H9 (cell line): Measurements from ENCODE around the gene LETM1. TPM values are rescaled to one million over a fixed set of nuclear protein-coding genes. Genes with fewer than 3 reads are reported as not detected.

Experiments
- DNase-seq: peaks from one replicate; pipeline ENCODE4 v3.0.0-alpha.2; 2017
- H2AFZ ChIP-seq: one replicate; pipeline ENCODE4 v1.6.1; 2013; ENCODE audit warnings: mild to moderate bottlenecking, low read length, control low read depth, moderate library complexity
- H2AK5ac ChIP-seq: 2 replicates; pipeline ENCODE4 v1.6.1; 2013; ENCODE audit warnings: low read length, control low read depth, mixed read lengths; ENCODE audit not compliant: insufficient read length
- H2BK120ac ChIP-seq: one replicate; pipeline ENCODE4 v1.6.1; 2013; ENCODE audit warnings: low read depth, mild to moderate bottlenecking, low read length, control low read depth, inconsistent platforms; ENCODE audit not compliant: poor library complexity, severe bottlenecking
- H2BK12ac ChIP-seq: 2 replicates; pipeline ENCODE4 v1.6.1; 2013; ENCODE audit warnings: low read length, control low read depth, mixed read lengths, low read depth; ENCODE audit not compliant: insufficient read length
- H2BK15ac ChIP-seq: 2 replicates; pipeline ENCODE4 v1.6.1; 2013; ENCODE audit warnings: low read depth, low read length, control low read depth
- H2BK20ac ChIP-seq: one replicate; pipeline ENCODE4 v1.6.1; 2013; ENCODE audit warnings: low read depth, mild to moderate bottlenecking, low read length, control low read depth, inconsistent platforms; ENCODE audit not compliant: poor library complexity, severe bottlenecking
- H2BK5ac ChIP-seq: 2 replicates; pipeline ENCODE4 v1.6.1; 2013; ENCODE audit warnings: low read length, control low read depth, mixed read lengths; ENCODE audit not compliant: insufficient read length
- H3K14ac ChIP-seq: 2 replicates; pipeline ENCODE4 v1.6.1; 2013; ENCODE audit warnings: low read length, control low read depth; ENCODE audit not compliant: insufficient read depth
- H3K18ac ChIP-seq: 2 replicates; pipeline ENCODE4 v1.6.1; 2013; ENCODE audit warnings: low read depth, mild to moderate bottlenecking, mixed read lengths, low read length, control low read depth; ENCODE audit not compliant: insufficient read length
- H3K23ac ChIP-seq: 2 replicates; pipeline ENCODE4 v1.6.1; 2013; ENCODE audit warnings: low read length, control low read depth, mixed read lengths, low read depth; ENCODE audit not compliant: insufficient read length
- H3K23me2 ChIP-seq: 2 replicates; pipeline ENCODE4 v1.6.1; 2013; ENCODE audit warnings: low read depth, mild to moderate bottlenecking, mixed read lengths, low read length, control low read depth; ENCODE audit not compliant: insufficient read length, poor library complexity, severe bottlenecking
- H3K27ac ChIP-seq: 2 replicates; pipeline ENCODE4 v1.5.1; 2013; ENCODE audit warnings: low read length, control low read depth, mixed read lengths, low read depth; ENCODE audit not compliant: insufficient read length
- H3K27me3 ChIP-seq: 2 replicates; pipeline ENCODE4 v1.6.1; 2013; ENCODE audit warnings: low read length, control low read depth, inconsistent platforms; ENCODE audit not compliant: insufficient read depth
- H3K4ac ChIP-seq: 2 replicates; pipeline ENCODE4 v1.6.1; 2013; ENCODE audit warnings: low read depth, mild to moderate bottlenecking, control low read depth, inconsistent platforms, low read length, moderate library complexity
- H3K4me1 ChIP-seq: 2 replicates; pipeline ENCODE4 v1.6.1; 2013; ENCODE audit warnings: low read length, control low read depth, inconsistent platforms; ENCODE audit not compliant: insufficient read depth
- H3K4me2 ChIP-seq: 2 replicates; pipeline ENCODE4 v1.6.1; 2013; ENCODE audit warnings: low read length, control low read depth, mixed read lengths; ENCODE audit not compliant: insufficient read length, insufficient read depth
- H3K56ac ChIP-seq: 2 replicates; pipeline ENCODE4 v1.6.1; 2013; ENCODE audit warnings: low read depth, mild to moderate bottlenecking, mixed read lengths, low read length, control low read depth; ENCODE audit not compliant: insufficient read length
- H3K79me1 ChIP-seq: 2 replicates; pipeline ENCODE4 v1.6.1; 2013; ENCODE audit warnings: low read depth, mild to moderate bottlenecking, moderate library complexity, low read length, control low read depth, inconsistent platforms; ENCODE audit not compliant: insufficient read depth, poor library complexity, severe bottlenecking
- H3K79me2 ChIP-seq: 2 replicates; pipeline ENCODE4 v1.6.1; 2013; ENCODE audit warnings: low read length, control low read depth, inconsistent platforms; ENCODE audit not compliant: insufficient read depth
- H3K9ac ChIP-seq: 2 replicates; pipeline ENCODE4 v1.6.1; 2013; ENCODE audit warnings: low read length, control low read depth, mixed read lengths; ENCODE audit not compliant: insufficient read length; ENCODE audit errors: extremely low read depth
- H3K9me3 ChIP-seq: one replicate; pipeline ENCODE4 v1.6.1; 2013; ENCODE audit warnings: low read depth, low read length, inconsistent platforms; ENCODE audit not compliant: control insufficient read depth
- H3T11ph ChIP-seq: one replicate; pipeline ENCODE4 v1.6.1; 2013; ENCODE audit warnings: mild to moderate bottlenecking, low read length, control low read depth, inconsistent platforms
- H4K20me1 ChIP-seq: one replicate; pipeline ENCODE4 v1.6.1; 2013; ENCODE audit not compliant: control insufficient read depth, insufficient read length, insufficient read depth
- H4K5ac ChIP-seq: 2 replicates; pipeline ENCODE4 v1.6.1; 2013; ENCODE audit warnings: low read depth, mild to moderate bottlenecking, mixed read lengths, low read length, control low read depth; ENCODE audit not compliant: insufficient read length
- H4K8ac ChIP-seq: replicated peaks from 2 replicates; pipeline ENCODE4 v1.6.1; 2013; ENCODE audit warnings: low read length, control low read depth, mixed read lengths, low read depth; ENCODE audit not compliant: insufficient read length
- H4K91ac ChIP-seq: 2 replicates; pipeline ENCODE4 v1.6.1; 2013; ENCODE audit warnings: low read depth, mild to moderate bottlenecking, moderate library complexity, mixed read lengths, low read length, control low read depth; ENCODE audit not compliant: insufficient read length
- H3K27ac Mint-ChIP-seq, 3 experiments: 2 replicates in 2 of 3; 3 replicates in 1 of 3; pipeline ENCODE4 v1.8.0; 2020 to 2021; ENCODE audit warnings: mixed read lengths in 3 of 3, mild to moderate bottlenecking in 1 of 3, moderate library complexity in 1 of 3
- H3K27me3 Mint-ChIP-seq: 2 replicates; pipeline ENCODE4 v1.8.0; 2021; ENCODE audit warnings: low read depth, mild to moderate bottlenecking, moderate library complexity, mixed read lengths
- H3K36me3 Mint-ChIP-seq, 3 experiments: 2 replicates in 2 of 3; 3 replicates in 1 of 3; pipeline ENCODE4 v1.8.0; 2020 to 2021; ENCODE audit warnings: low read depth in 3 of 3, mixed read lengths in 3 of 3; ENCODE audit not compliant: insufficient read depth in 1 of 3
- H3K4me1 Mint-ChIP-seq, 2 experiments: 2 replicates each; pipeline ENCODE4 v1.8.0; 2020; ENCODE audit warnings: mixed read lengths in 2 of 2
- H3K4me3 Mint-ChIP-seq, 2 experiments: 2 replicates in 1 of 2; 3 replicates in 1 of 2; pipeline ENCODE4 v1.8.0; 2020 to 2021; ENCODE audit warnings: mild to moderate bottlenecking in 2 of 2, mixed read lengths in 2 of 2, moderate library complexity in 1 of 2
- H3K9me3 Mint-ChIP-seq, 2 experiments: 2 replicates in 1 of 2; 3 replicates in 1 of 2; pipeline ENCODE4 v1.8.0; 2020; ENCODE audit warnings: mild to moderate bottlenecking in 2 of 2, mixed read lengths in 2 of 2, moderate library complexity in 1 of 2
- CTCF ChIP-seq: fragments of 200-600 bp; sonication (generic); conservative IDR thresholded peaks from 3 replicates; pipeline ENCODE4 v1.8.0; 2021; ENCODE audit warnings: antibody characterized with exemption, mild to moderate bottlenecking
- WGBS: extraction: QIAGEN DNeasy Blood & Tissue Kit; methylation state at CpG from one replicate; pipeline ENCODE4 v1.1.7; 2013; ENCODE audit warnings: missing lambda C conversion rate, low lambda C conversion rate, mixed read lengths; ENCODE audit not compliant: insufficient read length; ENCODE audit errors: extremely low coverage; 5-methylcytosine and 5-hydroxymethylcytosine counted together
- total RNA-seq: library from RNA; stranded (reverse); gene quantifications from 2 replicates; pipeline ENCODE4 v1.2.1, GENCODE V29; 2021

The LETM1 gene
- total RNA-seq, 1 experiment from 2014 or later: 43.4 TPM

- H2BK12ac ChIP-seq: no peak overlapping the region
- no peak for TF ChIP-seq CTCF
- DNase-seq: no peak
- Mint-ChIP-seq H3K9me3 (peaks cover 9 to 11% of the 10 kb centered on the region in 2 experiments), H3K4me3 (no peak overlapping the region), H3K36me3 (peaks cover 36 to 62% (median 57%) of the 10 kb centered on the region in 3 experiments), H3K27me3 (peaks cover 6% of the 10 kb centered on the region), H3K4me1 (peaks cover 9 to 10% of the 10 kb centered on the region in 2 experiments), H3K27ac (no peak overlapping the region)
- H4K5ac ChIP-seq: no peak overlapping the region
- H3K18ac ChIP-seq: no peak overlapping the region
- H3K56ac ChIP-seq: no peak overlapping the region
- H3K14ac ChIP-seq: no peak overlapping the region; the same call in 1 of the 2 replicates
- no peaks in the 10 kb centered on the region for H3K79me1 ChIP-seq
- no peak overlapping the region for H3K23ac ChIP-seq
- H2BK15ac ChIP-seq: no peak overlapping the region
- H2BK20ac ChIP-seq: no peak overlapping the region
- H4K8ac ChIP-seq: no peak overlapping the region
- no peaks in the 10 kb centered on the region for H3K79me2 ChIP-seq
- H3K4ac ChIP-seq: no peak overlapping the region
- WGBS: no CpG with 5 or more reads among the region's 19 CpGs
- H3K4me1 ChIP-seq: no peaks in the 10 kb centered on the region
- no peak overlapping the region for H2BK120ac ChIP-seq
- H3K27me3 ChIP-seq: no peaks in the 10 kb centered on the region
- H2AFZ ChIP-seq: no peak overlapping the region
- no peak overlapping the region for H3K9ac ChIP-seq
- H2AK5ac ChIP-seq: no peak overlapping the region
- H2BK5ac ChIP-seq: no peak overlapping the region
- H3K4me2 ChIP-seq: no peak overlapping the region
- H4K91ac ChIP-seq: no peak overlapping the region
- no peaks in the 10 kb centered on the region for H3K9me3 ChIP-seq
- no peaks in the 10 kb centered on the region for H4K20me1 ChIP-seq
- H3K23me2 ChIP-seq: no peaks in the 10 kb centered on the region
- no peak overlapping the region for H3T11ph ChIP-seq
- no peak overlapping the region for H3K27ac ChIP-seq
These were observed 30.6 kb downstream of the LETM1 start for GRCh38 chr4:1825326-1825725.
